ENCODE data around the gene BCL3. TPM values are rescaled to one million over a fixed set of nuclear protein-coding genes. Genes with fewer than 3 reads are reported as not detected.
A peak's percentile ranks its signal among the peaks of the same experiment; 100 is the strongest.

The BCL3 gene
- total and polyA plus RNA-seq, 10 of the 15 experiments (the other 5 are each of a cell fraction or from before 2014, with no cell fraction given), result 0.55 to 22.7 (median 3.6) TPM

- TF ChIP-seq DPF2 (IDR thresholded peaks at IDR 0.05), result peak; percentile 91; the same call in 1 of the 2 replicates
- peak; percentile 12; the same call in 1 of the 2 replicates for TF ChIP-seq CBFB (IDR thresholded peaks at IDR 0.05; ENCODE audit: low read depth)
- no peak for TF ChIP-seq NRF1 (conservative IDR thresholded peaks at IDR 0.05; ENCODE audit: low read depth, low read length)
- TF ChIP-seq ZNF592 (IDR thresholded peaks at IDR 0.05), result no peak
- TF ChIP-seq POLR2AphosphoS2 (IDR thresholded peaks at IDR 0.05; ENCODE audit: low read depth, low read length), result no peak
- TF ChIP-seq PAX5 (IDR thresholded peaks at IDR 0.05; ENCODE audit: borderline replicate concordance, low read depth, low read length), result peak; percentile 98
- no peak for TF ChIP-seq RFX5 (IDR thresholded peaks at IDR 0.05; ENCODE audit: low read depth, low read length)
- TF ChIP-seq RUNX3 (IDR thresholded peaks at IDR 0.05; ENCODE audit: low read length), result peak; percentile 77
- TF ChIP-seq TCF3 (IDR thresholded peaks at IDR 0.05; ENCODE audit: borderline replicate concordance, insufficient read depth, low read depth, low read length), result no peak
- peak; percentile 75 for TF ChIP-seq EED (IDR thresholded peaks at IDR 0.05; ENCODE audit: low read depth)
- peak; percentile 48; the same call in 1 of the 2 replicates for TF ChIP-seq MAX (IDR thresholded peaks at IDR 0.05; ENCODE audit: low read depth, low read length)
- no peak for TF ChIP-seq CEBPB (IDR thresholded peaks at IDR 0.05; ENCODE audit: borderline replicate concordance in 1 of 2, low read depth in 2 of 2, low read length in 2 of 2)
- 0 out of 2 replicates have a peak, but pooled peaks have one; percentile 38 for TF ChIP-seq MXI1 (IDR thresholded peaks at IDR 0.05; ENCODE audit: low read depth, low read length)
- TF ChIP-seq ESRRA (IDR thresholded peaks at IDR 0.05; ENCODE audit: low read length), result no peak
- no peak for TF ChIP-seq ATF3 (IDR thresholded peaks at IDR 0.05; ENCODE audit: borderline replicate concordance, extremely low read depth, low read depth, low read length)
- no peak for TF ChIP-seq YBX1 (IDR thresholded peaks at IDR 0.05)
- peak; percentile 50; the same call in 1 of the 2 replicates for TF ChIP-seq BACH1 (IDR thresholded peaks at IDR 0.05; ENCODE audit: borderline replicate concordance)
- TF ChIP-seq CBX3 (IDR thresholded peaks at IDR 0.05; ENCODE audit: borderline replicate concordance, low read depth), result no peak
- peak; percentile 54 to 83; a peak in 2 of 4 replicates for TF ChIP-seq EP300 (IDR thresholded peaks at IDR 0.05; ENCODE audit: borderline replicate concordance in 1 of 2, control insufficient read depth in 1 of 2, low read depth in 2 of 2, low read length in 2 of 2)
- peak; percentile 69; the same call in 1 of the 2 replicates for TF ChIP-seq RELB (IDR thresholded peaks at IDR 0.05; ENCODE audit: low read depth)
- peak; percentile 63 for TF ChIP-seq BCL11A (IDR thresholded peaks at IDR 0.05; ENCODE audit: low read depth, low read length)
Observed at GRCh38 chr19:44737238-44738071, 11.1 kb upstream of the BCL3 start (continued).
